HCT116 (cell line): Measurements from ENCODE around the gene HRC.
"Not testable (repeated sequence)": the region's sequence is repeated elsewhere in the genome, so short reads cannot be mapped to it uniquely, and the experiment has no call there.

Source experiments
- POLR2A ChIP-seq: IDR thresholded peaks from 2 replicates; pipeline ENCODE4 v1.7.0; 2011; ENCODE audit warnings: borderline replicate concordance; ENCODE audit not compliant: insufficient read depth, insufficient read length; ENCODE audit errors: extremely low read depth
- ZBTB33 ChIP-seq: IDR thresholded peaks from 2 replicates; pipeline ENCODE4 v1.6.1; 2011; ENCODE audit warnings: mild to moderate bottlenecking, low read length, moderate library complexity; ENCODE audit not compliant: insufficient replicate concordance; ENCODE audit errors: extremely low read depth
- TF ChIP-seq, protein P1 (sequence below), 3 experiments: fragments of 200-600 bp in 1 of 3; sonication (generic) in 1 of 3; IDR thresholded peaks in 2 of 3; conservative IDR thresholded peaks in 1 of 3; 2 replicates each; pipeline ENCODE4 v1.5.1; 2012 to 2017; ENCODE audit warnings: low read depth in 2 of 3, low read length in 2 of 3, antibody characterized with exemption in 1 of 3, borderline replicate concordance in 1 of 3, control low read depth in 1 of 3, mild to moderate bottlenecking in 1 of 3, mixed read lengths in 1 of 3, mixed run types in 1 of 3, moderate library complexity in 1 of 3; ENCODE audit not compliant: insufficient read depth in 1 of 3

DNA sequence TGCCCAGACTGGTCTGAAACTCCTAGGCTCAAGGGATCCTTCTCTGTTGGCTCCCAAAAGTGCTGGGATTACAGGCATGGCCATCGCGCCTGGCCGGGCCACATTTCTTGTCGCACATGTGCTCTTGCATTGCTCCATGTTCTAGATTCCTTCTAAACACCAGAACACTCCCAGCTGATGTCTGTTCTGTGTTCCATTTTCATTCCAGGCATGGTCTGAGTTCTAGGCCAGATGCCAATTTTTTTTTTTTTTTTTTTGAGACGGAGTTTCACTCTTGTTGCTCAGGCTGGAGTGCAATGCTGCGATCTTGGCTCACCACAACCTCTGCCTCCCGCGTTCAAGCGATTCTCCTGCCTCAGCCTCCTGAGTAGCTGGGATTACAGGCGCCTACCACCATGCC, 33.4 kb downstream of the HRC start:
- TF ChIP-seq, protein P1, sequence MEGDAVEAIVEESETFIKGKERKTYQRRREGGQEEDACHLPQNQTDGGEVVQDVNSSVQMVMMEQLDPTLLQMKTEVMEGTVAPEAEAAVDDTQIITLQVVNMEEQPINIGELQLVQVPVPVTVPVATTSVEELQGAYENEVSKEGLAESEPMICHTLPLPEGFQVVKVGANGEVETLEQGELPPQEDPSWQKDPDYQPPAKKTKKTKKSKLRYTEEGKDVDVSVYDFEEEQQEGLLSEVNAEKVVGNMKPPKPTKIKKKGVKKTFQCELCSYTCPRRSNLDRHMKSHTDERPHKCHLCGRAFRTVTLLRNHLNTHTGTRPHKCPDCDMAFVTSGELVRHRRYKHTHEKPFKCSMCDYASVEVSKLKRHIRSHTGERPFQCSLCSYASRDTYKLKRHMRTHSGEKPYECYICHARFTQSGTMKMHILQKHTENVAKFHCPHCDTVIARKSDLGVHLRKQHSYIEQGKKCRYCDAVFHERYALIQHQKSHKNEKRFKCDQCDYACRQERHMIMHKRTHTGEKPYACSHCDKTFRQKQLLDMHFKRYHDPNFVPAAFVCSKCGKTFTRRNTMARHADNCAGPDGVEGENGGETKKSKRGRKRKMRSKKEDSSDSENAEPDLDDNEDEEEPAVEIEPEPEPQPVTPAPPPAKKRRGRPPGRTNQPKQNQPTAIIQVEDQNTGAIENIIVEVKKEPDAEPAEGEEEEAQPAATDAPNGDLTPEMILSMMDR (IDR thresholded peaks at IDR 0.05 in 2 of 3, conservative IDR thresholded peaks at IDR 0.05 in 1 of 3; ENCODE audit: borderline replicate concordance in 1 of 3, insufficient read depth in 1 of 3, low read depth in 2 of 3, low read length in 2 of 3): not testable (repeated sequence)
- not testable (repeated sequence) for TF ChIP-seq POLR2A, ZBTB33
